ENCODE results near the gene PGLYRP4. TPM values are rescaled to one million over a fixed set of nuclear protein-coding genes. Genes with fewer than 3 reads are reported as not detected.

The PGLYRP4 gene
- total RNA-seq (0.20 TPM), polyA plus RNA-seq (under 1 TPM in 2 of 4 donors, not detected in 2; 0.08 to 0.22 TPM)

- DNase-seq (no peak), ATAC-seq (ENCODE audit: low read depth in 2 of 2) (no peak)
- Mint-ChIP-seq H3K27me3 (peaks cover 18% of the 10 kb centered on the region), H3K4me3 (no peak within 1 kb of the TSS), H3K4me1 (peaks cover 1 to 26% (median 18%) of the 10 kb centered on the region in 4 donors), H3K27ac (no peak within 1 kb of the TSS), H3K36me3 (no peaks in the 10 kb centered on the region), H3K9me3 (no peaks in the 10 kb centered on the region)
- H3K9me3 ChIP-seq (ENCODE audit: control insufficient read depth in 2 of 2, low read length in 2 of 2): no peaks in the 10 kb centered on the region
- peaks cover 3% of the 10 kb centered on the region for H3K27me3 ChIP-seq (ENCODE audit: control insufficient read depth, insufficient read depth, low read length)
- H3K36me3 ChIP-seq (ENCODE audit: control insufficient read depth, insufficient read depth, low read length): no peaks in the 10 kb centered on the region
- no peak within 1 kb of the TSS for H3K4me3 ChIP-seq (ENCODE audit: low read depth, low read length)
- peaks cover 26% of the 10 kb centered on the region for H3K4me1 ChIP-seq (ENCODE audit: control insufficient read depth, insufficient read depth, low read length, poor library complexity, severe bottlenecking)
- no peak within 1 kb of the TSS for H3K27ac ChIP-seq (ENCODE audit: insufficient read depth, low read length, poor library complexity, severe bottlenecking)
These were observed at the start of gene PGLYRP4 for GRCh38 chr1:153348511-153349362. Gene PGLYRP4 (minus strand): TSS chr1:153348841. CDS start chr1:153347932, 909 bp downstream.

- Histone ChIP-seq H3K4me1 (ENCODE audit: control insufficient read depth, insufficient read depth, low read length, poor library complexity, severe bottlenecking) (no peaks in the 10 kb centered on the region), H3K9me3 (ENCODE audit: control insufficient read depth in 2 of 2, low read length in 2 of 2) (no peaks in the 10 kb centered on the region), H3K4me3 (ENCODE audit: low read depth, low read length) (no peak overlapping the region), H3K36me3 (ENCODE audit: control insufficient read depth, insufficient read depth, low read length) (no peaks in the 10 kb centered on the region), H3K27me3 (ENCODE audit: control insufficient read depth, insufficient read depth, low read length) (peaks cover 4% of the 10 kb centered on the region), H3K27ac (ENCODE audit: insufficient read depth, low read length, poor library complexity, severe bottlenecking) (no peak overlapping the region)
- Mint-ChIP-seq H3K27me3 (peaks cover 9% of the 10 kb centered on the region), H3K4me1 (no peaks in the 10 kb centered on the region), H3K27ac (no peak overlapping the region), H3K9me3 (peaks cover 0 to 3% (median 0%) of the 10 kb centered on the region in 7 donors), H3K4me3 (no peak overlapping the region), H3K36me3 (no peaks in the 10 kb centered on the region)
- ATAC-seq (ENCODE audit: low read depth in 2 of 2) (no peak), DNase-seq (no peak)
These were observed 49.4 kb upstream of the PGLYRP4 start for GRCh38 chr1:153397924-153398651.

- DNase-seq: no peak
- peaks cover 4% of the 10 kb centered on the region for H3K27me3 ChIP-seq (ENCODE audit: control insufficient read depth, insufficient read depth, low read length)
- H3K27ac ChIP-seq (ENCODE audit: insufficient read depth, low read length, poor library complexity, severe bottlenecking): no peak overlapping the region
- Mint-ChIP-seq H3K9me3 (peaks cover 0 to 3% (median 0%) of the 10 kb centered on the region in 7 donors), H3K27ac (no peak overlapping the region), H3K4me3 (no peak overlapping the region), H3K36me3 (no peaks in the 10 kb centered on the region), H3K27me3 (peaks cover 9% of the 10 kb centered on the region), H3K4me1 (no peaks in the 10 kb centered on the region)
- no peak overlapping the region for H3K4me3 ChIP-seq (ENCODE audit: low read depth, low read length)
- no peaks in the 10 kb centered on the region for H3K36me3 ChIP-seq (ENCODE audit: control insufficient read depth, insufficient read depth, low read length)
- no peak for ATAC-seq (ENCODE audit: low read depth in 2 of 2)
- H3K9me3 ChIP-seq (ENCODE audit: control insufficient read depth in 2 of 2, low read length in 2 of 2): no peaks in the 10 kb centered on the region
- H3K4me1 ChIP-seq (ENCODE audit: control insufficient read depth, insufficient read depth, low read length, poor library complexity, severe bottlenecking): no peaks in the 10 kb centered on the region
These were observed 48.6 kb upstream of the PGLYRP4 start for GRCh38 chr1:153397051-153397923.

- Histone ChIP-seq H3K4me3 (ENCODE audit: low read depth, low read length) (no peak overlapping the region), H3K9me3 (ENCODE audit: control insufficient read depth in 2 of 2, low read length in 2 of 2) (no peaks in the 10 kb centered on the region), H3K27me3 (ENCODE audit: control insufficient read depth, insufficient read depth, low read length) (peaks cover 4% of the 10 kb centered on the region), H3K4me1 (ENCODE audit: control insufficient read depth, insufficient read depth, low read length, poor library complexity, severe bottlenecking) (no peaks in the 10 kb centered on the region), H3K27ac (ENCODE audit: insufficient read depth, low read length, poor library complexity, severe bottlenecking) (no peak overlapping the region), H3K36me3 (ENCODE audit: control insufficient read depth, insufficient read depth, low read length) (no peaks in the 10 kb centered on the region)
- ATAC-seq (ENCODE audit: low read depth in 2 of 2): no peak
- DNase-seq: no peak
- H3K36me3 Mint-ChIP-seq: no peaks in the 10 kb centered on the region
- H3K27me3 Mint-ChIP-seq: peaks cover 16% of the 10 kb centered on the region
- H3K4me3 Mint-ChIP-seq: no peak overlapping the region
- H3K9me3 Mint-ChIP-seq: peaks cover 0 to 3% (median 0%) of the 10 kb centered on the region in 7 donors
- H3K4me1 Mint-ChIP-seq: no peaks in the 10 kb centered on the region
- H3K27ac Mint-ChIP-seq: no peak overlapping the region
These were observed 47.8 kb upstream of the PGLYRP4 start for GRCh38 chr1:153396461-153396860.

- H3K4me3 Mint-ChIP-seq: no peak overlapping the region
- ATAC-seq (ENCODE audit: low read depth in 2 of 2): no peak
- H3K36me3 ChIP-seq (ENCODE audit: control insufficient read depth, insufficient read depth, low read length): no peaks in the 10 kb centered on the region
- peaks cover 16% of the 10 kb centered on the region for H3K27me3 Mint-ChIP-seq
- peaks cover 0 to 3% (median 0%) of the 10 kb centered on the region in 7 donors for H3K9me3 Mint-ChIP-seq
- H3K27ac Mint-ChIP-seq: no peak overlapping the region
- no peaks in the 10 kb centered on the region for H3K36me3 Mint-ChIP-seq
- no peaks in the 10 kb centered on the region for H3K4me1 ChIP-seq (ENCODE audit: control insufficient read depth, insufficient read depth, low read length, poor library complexity, severe bottlenecking)
- H3K4me3 ChIP-seq (ENCODE audit: low read depth, low read length): no peak overlapping the region
- no peaks in the 10 kb centered on the region for H3K9me3 ChIP-seq (ENCODE audit: control insufficient read depth in 2 of 2, low read length in 2 of 2)
- peaks cover 2% of the 10 kb centered on the region for H3K27me3 ChIP-seq (ENCODE audit: control insufficient read depth, insufficient read depth, low read length)
- no peak for DNase-seq
- no peak overlapping the region for H3K27ac ChIP-seq (ENCODE audit: insufficient read depth, low read length, poor library complexity, severe bottlenecking)
- no peaks in the 10 kb centered on the region for H3K4me1 Mint-ChIP-seq
These were observed 47.1 kb upstream of the PGLYRP4 start for GRCh38 chr1:153395776-153396175.

GRCh38 chr1:153395136-153395685 is 46.6 kb upstream of the PGLYRP4 start:
- no peak overlapping the region for H3K4me3 ChIP-seq (ENCODE audit: low read depth, low read length)
- Mint-ChIP-seq H3K9me3 (peaks cover 0 to 3% (median 0%) of the 10 kb centered on the region in 7 donors), H3K27me3 (peaks cover 16% of the 10 kb centered on the region), H3K27ac (no peak overlapping the region), H3K4me1 (no peaks in the 10 kb centered on the region), H3K4me3 (no peak overlapping the region), H3K36me3 (no peaks in the 10 kb centered on the region)
- no peaks in the 10 kb centered on the region for H3K36me3 ChIP-seq (ENCODE audit: control insufficient read depth, insufficient read depth, low read length)
- no peaks in the 10 kb centered on the region for H3K4me1 ChIP-seq (ENCODE audit: control insufficient read depth, insufficient read depth, low read length, poor library complexity, severe bottlenecking)
- H3K9me3 ChIP-seq (ENCODE audit: control insufficient read depth in 2 of 2, low read length in 2 of 2): no peaks in the 10 kb centered on the region
- ATAC-seq (ENCODE audit: low read depth in 2 of 2): no peak
- H3K27ac ChIP-seq (ENCODE audit: insufficient read depth, low read length, poor library complexity, severe bottlenecking): no peak overlapping the region
- no peak for DNase-seq
- H3K27me3 ChIP-seq (ENCODE audit: control insufficient read depth, insufficient read depth, low read length): peaks cover 2% of the 10 kb centered on the region

GRCh38 chr1:153394391-153394790 is 45.8 kb upstream of the PGLYRP4 start:
- DNase-seq (no peak), ATAC-seq (ENCODE audit: low read depth in 2 of 2) (no peak)
- no peaks in the 10 kb centered on the region for H3K36me3 Mint-ChIP-seq
- H3K9me3 Mint-ChIP-seq: peaks cover 0 to 3% (median 0%) of the 10 kb centered on the region in 7 donors
- no peaks in the 10 kb centered on the region for H3K9me3 ChIP-seq (ENCODE audit: control insufficient read depth in 2 of 2, low read length in 2 of 2)
- H3K4me3 Mint-ChIP-seq: no peak overlapping the region
- no peak overlapping the region for H3K27ac Mint-ChIP-seq
- H3K27ac ChIP-seq (ENCODE audit: insufficient read depth, low read length, poor library complexity, severe bottlenecking): no peak overlapping the region
- H3K27me3 ChIP-seq (ENCODE audit: control insufficient read depth, insufficient read depth, low read length): no peaks in the 10 kb centered on the region
- peaks cover 16% of the 10 kb centered on the region for H3K27me3 Mint-ChIP-seq
- H3K4me1 ChIP-seq (ENCODE audit: control insufficient read depth, insufficient read depth, low read length, poor library complexity, severe bottlenecking): no peaks in the 10 kb centered on the region
- H3K4me1 Mint-ChIP-seq: peaks cover 0 to 1% (median 0%) of the 10 kb centered on the region in 4 donors
- no peak overlapping the region for H3K4me3 ChIP-seq (ENCODE audit: low read depth, low read length)
- H3K36me3 ChIP-seq (ENCODE audit: control insufficient read depth, insufficient read depth, low read length): no peaks in the 10 kb centered on the region

Measured in CD4-positive, CD25-positive, alpha-beta regulatory T cell (primary cell).